ENCODE data around the gene MAP2.

MAP2 gene

DNA sequence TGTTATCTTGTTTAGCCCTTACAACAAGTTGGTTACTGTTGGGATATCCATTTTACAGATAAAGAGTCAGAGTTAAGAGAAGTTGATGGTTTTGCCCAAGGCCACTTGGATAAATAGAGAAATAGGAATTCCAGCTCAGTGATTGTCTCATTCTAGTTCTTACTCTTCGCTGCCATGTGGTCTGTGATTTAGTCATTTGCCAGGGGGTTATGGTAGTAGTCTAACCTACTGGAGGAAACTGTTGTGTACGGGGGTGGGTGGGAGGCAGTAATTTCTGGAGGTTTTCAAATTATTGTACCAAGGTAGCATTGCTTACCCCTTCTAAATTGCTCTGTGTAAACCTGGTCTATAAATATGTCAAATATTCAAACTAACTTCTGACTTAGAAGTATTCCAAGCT, 110.4 kb downstream of the MAP2 start:
- DNase-seq: no peak

DNA sequence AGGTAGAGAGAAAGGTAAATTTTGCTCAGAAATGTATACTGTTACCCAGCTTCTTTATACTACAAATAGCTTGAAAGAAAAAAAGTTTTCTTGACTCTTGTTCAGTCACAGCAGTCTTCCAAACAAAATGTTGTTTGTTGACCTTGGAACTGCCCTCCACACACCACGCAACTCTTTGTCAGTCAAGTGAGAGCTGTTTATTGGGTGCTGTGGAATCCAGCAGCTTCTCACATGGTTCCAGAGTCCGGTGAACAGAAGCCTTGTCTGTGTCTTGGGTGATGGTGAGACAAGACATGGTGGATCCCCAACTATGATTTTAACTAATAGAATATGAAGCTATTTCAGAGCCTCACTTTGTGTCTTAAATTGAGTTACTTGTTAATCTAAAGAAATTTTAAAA, 112.5 kb downstream of the MAP2 start:
- no peak for DNase-seq

DNA sequence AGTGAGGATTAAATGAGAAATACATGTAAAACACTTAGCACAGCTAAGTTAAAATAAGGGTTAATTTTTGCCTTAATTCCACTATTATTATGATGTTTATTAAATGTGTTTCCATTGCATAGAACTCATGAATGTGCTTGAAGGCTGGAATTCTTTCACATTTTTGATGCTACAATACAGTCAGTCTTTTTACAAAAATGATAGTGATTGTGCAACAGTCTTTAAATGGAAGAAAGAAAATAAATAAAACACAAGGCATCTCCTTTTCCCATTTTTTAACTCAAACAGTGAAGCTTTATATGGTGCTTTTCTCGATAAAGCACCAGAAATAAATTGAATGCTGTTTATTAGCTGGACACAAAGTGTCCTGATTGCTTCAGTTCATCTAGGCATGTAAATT, 123.9 kb downstream of the MAP2 start:
- DNase-seq: no peak

DNA sequence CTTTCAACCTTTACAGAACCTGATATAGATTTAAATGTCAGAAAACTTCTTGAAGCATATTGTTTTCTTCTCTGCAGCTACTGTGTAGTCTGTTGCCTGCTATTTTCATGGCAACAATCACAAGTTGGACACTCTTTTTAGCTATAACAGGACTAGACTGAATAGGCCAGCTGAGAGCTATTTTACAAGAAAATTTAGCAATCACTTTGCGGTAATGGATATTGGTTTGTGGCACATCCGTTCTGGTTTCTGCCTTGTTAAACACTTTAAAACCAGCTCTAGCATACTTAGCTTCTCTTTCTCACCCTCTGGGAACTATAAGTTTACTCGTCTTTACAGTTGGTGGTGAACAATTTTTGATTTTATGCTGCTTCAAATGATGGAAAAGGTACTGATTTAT, 125.7 kb downstream of the MAP2 start:
- DNase-seq: no peak

DNA sequence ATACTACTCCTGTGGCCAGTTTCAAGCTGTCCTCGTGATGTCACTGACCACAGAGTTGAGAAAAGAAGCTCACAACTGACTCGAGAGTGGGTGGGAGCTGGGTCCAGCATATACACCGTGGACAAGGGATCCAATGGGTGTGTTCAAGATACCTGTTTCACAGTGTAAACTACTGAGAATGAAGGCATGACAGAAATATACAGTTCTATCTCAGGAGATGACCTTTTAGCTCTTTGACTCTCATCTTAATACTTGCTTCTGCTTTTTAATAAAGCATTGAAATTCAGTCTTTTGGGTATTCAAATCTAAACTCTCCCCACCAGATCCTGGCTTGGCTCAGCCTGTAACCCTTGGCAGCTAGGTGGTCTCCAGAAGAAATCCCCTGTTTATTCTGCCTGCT, 130.1 kb downstream of the MAP2 start:
- DNase-seq: no peak

DNA sequence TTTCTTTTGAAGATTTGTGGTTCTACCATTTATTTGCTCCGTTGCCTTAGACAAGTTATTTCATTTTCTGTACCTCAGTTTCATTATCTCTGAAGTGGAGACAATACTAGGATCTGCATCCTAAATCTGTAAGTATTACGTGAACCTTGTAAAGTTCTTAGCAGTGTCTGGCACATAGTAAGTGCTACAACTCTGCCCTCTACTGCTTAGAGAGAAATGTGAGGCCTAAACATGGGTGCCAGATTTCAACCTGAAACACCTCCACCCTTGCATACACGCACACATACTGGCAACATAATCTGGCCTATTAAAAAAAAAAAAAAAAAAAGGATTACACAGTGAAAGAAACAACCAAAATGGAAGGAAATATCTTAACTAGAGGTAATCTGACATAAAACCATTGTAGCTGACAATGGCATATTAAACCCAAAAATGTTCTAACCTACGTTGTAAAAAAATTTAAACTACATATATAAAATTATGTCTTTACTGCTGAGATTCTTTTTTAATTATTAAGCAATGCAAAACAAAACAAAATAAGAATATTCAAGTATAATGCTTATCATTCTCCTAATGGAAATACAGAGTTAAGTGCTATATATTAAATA, 132.6 kb downstream of the MAP2 start:
- no peak for DNase-seq

DNA sequence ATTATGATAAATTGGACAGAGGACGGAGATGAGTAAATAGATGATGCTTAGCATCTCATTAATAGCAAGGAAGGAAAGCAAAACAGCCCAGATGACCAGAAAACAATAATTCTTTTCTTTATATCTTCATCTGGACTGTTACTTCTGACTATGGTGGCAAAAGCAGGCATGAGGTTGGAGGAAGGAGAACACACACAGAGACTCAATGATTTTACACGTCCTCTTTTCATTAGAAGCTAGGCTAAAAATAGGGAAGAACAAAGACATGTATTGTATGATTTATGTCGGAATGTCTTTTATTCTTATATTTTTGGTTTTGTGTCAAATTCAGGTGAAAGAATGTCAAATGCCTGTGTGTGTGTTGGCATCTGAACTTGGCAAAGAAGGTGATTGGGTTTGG, 137.1 kb downstream of the MAP2 start:
- DNase-seq: no peak

DNA sequence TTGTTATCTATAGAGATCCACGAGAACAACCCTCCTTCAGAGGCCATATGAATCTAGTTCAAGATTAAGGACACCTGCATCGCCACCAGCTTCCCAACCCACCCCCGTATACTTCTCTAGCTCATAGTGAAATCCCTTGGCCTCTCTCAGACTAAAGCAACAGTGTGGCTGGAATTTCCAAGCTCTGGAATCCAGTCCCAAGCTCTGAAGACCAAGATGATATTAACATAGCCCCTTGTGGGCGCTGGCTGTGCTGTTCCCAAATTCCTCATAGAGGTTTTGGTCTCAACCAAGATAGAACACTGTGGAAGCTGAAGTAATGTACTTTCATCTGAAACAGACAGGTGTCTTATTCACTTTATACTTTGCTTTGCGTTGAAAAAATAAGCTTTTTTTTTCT, 139.6 kb downstream of the MAP2 start:
- DNase-seq: no peak

DNA sequence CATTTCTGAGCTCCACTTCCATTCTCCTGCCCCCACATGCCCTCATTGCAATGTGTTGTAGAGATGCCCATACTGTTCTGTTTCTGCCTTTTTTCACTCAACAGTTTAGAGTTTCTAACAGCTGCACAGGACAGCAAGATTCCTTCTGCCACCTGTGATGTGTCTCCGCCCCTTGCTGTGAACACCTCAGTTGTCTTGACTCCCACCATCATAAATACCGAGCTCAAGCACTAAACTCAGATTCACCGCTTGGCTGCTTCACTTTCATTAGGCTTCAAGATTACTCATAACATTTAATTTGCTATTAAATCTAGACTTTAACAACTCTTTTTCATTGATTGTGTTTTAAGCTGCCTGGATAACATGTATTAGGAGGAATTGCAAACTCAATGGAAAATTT, 141.0 kb downstream of the MAP2 start:
- no peak for DNase-seq

DNA sequence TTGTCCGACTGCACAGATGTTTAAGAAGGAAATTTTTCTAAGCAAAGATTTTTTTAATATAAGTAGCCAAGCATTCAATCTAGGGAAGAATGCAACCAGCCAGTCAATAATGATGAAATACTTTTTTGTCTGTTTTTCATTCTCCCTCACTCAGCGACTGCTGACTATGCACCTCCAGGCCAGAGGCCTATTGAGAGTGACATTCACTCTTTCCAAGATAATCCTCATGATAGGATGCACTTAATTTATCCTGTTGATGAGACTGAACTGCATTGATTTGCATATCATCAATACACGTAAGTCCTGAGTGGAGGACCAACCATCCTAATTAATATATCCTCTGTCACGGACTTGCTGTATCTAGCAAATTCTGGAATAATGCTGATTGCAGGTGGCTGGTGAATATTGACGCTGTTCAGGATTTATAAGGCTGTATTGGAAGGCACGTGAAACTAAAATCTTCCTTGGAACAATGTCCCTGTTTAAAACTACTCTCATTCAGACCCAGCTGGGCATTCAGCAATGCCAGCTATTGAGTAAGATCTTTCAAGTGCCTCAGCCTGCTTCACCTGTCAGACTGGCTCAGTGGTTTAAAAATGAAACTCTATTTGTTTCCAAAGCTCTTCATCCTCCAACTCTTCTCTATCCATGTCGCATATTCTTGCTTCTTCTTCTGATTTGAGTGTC, 142.2 kb downstream of the MAP2 start:
- no peak for DNase-seq

DNA sequence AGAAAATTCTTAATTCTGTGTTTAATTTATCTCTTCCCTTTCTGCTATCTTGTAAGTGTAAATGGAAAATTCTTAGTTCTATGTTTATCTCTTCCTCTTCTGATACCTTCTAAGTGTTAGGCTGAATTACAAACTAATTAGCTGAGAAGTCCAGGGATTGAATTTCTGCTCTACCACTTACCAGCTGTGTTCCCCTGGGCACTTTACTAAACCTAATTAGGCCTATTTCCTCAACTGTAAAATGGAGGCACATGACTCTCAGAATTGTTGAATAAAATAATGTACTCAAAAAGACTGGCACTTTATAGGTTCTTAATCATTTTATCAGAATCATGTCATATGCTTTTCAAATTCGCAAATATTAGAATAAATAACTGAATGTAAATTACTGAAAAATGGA, 146.3 kb downstream of the MAP2 start:
- DNase-seq: no peak

DNA sequence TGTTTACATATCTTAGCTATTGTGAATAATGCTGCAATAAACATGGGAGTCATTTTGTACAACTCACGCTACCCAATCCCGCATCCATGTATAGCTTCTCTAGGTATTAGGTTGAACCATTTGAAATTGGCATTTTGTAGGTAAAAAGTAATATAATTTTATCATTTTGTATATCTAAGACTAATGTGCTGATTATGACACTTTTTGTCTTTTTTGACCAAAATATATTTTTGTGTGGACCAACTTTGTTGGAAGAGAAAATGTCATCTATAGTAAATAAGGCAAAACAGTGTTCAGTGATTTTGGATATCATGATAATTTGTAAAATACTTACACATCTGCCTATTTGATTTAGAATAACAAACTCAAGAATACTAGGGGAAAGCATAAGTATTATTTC, 150.7 kb downstream of the MAP2 start:
- DNase-seq: no peak

DNA sequence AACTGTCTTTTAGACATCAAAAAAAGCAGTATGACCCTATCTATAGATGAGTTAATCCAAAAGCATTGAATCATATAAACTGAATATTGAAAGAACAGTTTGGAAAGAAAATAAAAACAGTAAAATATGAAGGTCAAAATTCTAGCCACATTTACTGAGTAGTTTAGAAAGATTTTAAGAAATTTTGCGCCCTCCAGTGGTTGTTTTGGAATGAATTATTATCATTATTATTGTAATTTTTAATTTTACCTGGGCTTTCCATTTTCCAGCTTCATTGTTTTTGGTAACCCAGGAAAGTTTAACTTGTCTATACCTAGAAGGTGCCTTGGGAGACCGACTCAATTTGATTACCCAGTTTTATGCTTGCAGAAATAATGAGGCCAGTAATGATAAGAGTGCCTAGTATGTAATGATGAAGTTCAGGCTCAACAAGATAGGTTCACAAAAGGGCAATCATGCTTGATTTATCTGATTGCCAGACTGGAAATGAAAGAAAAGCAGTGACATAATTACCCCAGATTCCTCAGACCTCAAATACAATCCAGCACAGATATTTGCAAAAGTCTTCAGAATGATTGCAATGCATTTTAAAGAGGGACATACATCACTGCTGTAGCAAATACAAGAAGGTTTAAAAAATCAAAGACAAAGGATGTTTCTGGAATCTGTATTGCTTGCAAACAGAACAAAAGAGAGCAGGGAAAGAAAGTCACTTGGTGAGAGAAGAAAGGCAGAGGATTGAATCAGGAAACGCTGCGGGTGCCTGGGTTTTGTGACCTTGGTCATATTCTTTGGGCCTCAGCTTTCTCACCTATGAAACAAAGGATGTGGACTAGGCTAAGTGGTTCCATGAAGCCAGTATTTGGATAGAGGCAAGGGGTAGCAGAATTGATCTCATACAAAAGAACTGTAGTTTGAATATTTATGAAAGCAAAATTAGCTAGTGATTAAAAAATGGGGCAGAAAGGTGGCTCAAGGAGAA, 153.8 kb downstream of the MAP2 start:
- DNase-seq: no peak

DNA sequence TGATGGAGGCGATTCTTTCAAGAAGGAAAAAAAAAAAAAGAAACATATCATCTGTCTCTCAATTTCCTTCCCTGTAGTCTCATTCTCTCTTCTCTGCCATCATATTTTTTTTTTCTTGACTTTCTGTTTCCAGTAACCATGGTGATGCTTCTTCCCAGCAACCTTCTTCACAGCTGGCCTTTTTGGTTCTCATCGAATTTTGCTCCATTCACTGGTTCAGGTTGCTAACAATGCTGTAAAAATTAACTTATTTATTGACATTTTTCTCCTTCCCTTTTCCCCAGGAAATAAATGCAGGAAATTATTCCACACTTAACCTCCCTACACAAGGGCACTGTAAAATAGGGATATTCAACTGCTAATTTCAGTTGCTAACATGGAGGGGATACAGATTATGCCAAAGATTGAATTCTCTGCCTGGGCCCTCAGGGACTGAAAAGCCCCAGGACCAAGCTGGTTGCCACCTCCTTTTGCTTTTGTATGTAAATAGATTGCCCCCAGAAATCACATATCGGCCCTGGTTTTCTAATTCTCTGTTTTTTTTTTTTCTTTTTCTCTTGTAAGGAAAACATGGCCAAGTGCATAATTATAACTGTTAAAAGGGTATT, 154.7 kb downstream of the MAP2 start:
- DNase-seq: no peak

DNA sequence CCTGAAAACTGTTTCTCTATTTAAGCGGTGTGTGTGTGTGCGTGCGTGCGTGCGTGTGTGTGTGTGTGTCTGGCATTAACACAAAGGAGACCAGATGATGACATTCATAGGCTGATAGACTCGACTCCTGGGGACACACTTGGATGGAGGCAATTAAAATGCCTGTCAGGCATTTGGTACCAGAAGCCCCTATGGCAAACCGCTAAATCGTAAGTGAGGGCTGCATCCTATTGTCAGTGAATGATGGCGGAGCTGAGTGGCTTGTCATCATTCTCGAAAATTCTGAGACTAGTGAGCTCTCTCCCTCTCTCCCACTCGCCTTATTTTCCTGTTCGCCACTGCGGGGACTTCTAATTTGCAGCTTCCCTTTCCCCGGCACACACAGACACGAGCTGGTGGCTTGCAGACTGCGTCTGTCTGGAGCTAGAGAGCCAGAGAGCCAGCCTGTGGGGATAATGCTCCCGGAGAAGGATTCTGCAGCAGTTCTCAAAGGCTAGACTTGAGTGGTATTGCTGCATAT, 155.4 kb downstream of the MAP2 start:
- no peak for DNase-seq

DNA sequence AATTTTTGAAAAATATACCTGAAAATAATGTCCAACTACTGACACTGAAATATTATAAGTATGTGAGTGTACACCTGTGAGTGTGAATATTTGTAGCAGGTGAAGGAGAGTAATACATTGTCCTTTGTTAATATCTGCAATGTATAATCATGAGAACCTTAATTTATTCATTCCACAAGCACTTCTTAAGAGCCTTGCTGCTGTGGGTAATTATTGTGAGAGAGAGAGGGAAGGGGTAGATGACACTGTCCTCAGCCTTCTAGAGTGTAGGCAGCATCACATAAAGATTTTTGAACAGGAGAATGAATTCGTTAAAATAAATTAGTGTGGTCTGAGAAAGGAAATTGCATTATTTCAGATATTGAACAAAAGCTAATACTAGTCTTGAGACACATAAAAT, 157.2 kb downstream of the MAP2 start:
- no peak for DNase-seq

DNA sequence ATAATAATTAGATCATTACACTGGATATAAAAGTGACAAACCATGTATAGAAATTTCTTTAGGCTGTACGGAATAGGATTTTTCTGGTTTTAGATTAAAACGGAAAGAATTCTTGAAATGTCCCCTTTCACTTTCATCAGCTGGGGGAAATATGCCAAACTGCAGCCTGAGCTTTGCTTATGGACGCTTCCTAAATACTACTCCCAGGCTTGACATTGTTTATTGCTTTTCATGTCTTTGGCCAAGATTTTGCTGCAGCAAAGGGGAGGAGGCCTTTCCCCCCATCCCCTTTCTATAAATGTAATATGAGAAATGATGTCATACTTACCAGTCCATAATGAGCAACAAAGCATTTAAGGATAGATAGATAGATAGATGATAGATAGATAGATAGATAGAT, 158.4 kb downstream of the MAP2 start:
- no peak for DNase-seq

DNA sequence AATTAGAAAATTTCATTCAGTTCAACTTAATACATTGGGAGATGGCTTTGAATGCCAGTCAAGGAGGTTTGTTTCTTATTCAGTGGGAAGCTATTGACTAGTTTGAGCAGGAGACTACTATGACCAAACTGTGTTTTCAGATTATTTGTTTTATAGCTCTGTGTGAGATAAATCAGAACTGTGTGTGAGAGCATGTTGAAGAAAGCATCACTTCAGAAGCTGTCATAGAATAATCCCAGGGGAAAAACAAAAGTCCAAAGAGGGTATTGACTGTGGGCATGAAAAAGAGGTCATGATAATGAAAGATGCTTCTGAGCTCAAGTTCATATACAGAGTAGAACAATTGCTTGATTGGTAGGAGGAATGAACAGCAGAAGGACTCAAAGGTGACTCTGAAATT, 160.6 kb downstream of the MAP2 start:
- no peak for DNase-seq

DNA sequence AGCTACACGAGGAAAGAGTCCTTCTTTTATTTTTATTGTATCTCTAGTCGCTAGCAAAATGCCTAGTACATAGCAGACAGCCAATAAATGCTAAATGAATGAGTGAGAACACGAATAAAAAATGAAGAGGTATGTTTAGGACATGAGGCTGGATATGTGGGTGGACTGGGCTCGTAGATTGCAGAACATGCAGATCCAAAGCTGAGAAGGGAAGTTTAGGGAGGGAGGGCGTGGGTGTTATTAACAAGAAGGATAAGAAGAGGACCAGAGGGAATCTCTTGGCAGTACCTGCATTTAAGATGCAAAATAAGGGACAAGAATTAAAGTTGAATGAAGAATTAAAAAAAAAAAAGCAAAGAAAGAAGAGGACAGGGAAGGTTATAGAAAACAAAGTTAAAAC, 161.1 kb downstream of the MAP2 start:
- no peak for DNase-seq

DNA sequence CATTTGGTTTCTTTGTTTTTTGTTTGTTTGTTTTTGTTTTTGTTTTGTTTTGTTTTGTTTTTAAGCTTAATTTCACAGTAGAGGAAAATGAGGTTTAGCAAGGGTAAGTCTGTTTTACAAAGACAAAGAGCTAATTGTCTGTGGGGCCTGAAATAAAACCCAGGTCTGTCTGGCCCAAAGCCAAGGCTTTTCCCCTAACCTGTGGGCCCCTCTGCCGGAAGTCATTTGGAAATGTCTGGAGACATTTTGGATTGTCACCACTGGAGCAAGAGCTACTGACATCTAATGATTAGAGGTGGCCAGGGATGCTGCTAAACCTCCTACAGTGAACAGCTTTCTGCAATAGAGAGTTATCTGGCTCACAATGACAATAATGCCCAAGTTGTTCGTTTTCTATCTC, 167.2 kb downstream of the MAP2 start:
- DNase-seq: no peak

DNA sequence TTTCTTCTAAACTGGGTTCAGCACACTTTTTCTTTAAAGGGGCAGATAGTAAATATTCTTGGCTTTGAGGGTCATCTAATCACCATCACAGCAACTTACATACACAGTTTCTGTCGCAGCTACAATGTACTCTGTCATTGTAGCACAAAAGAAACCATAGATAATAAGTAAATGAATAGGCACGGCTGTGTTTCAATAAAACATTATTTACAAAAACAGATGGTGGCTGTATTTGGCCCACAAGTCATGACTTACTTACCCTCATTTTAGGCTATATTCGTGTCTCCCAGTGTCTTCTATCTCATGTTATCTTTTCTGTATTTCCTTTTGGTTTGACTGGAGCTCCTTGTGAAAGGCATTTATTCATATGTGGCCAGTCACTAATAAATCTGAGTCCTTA, 168.3 kb downstream of the MAP2 start:
- no peak for DNase-seq

DNA sequence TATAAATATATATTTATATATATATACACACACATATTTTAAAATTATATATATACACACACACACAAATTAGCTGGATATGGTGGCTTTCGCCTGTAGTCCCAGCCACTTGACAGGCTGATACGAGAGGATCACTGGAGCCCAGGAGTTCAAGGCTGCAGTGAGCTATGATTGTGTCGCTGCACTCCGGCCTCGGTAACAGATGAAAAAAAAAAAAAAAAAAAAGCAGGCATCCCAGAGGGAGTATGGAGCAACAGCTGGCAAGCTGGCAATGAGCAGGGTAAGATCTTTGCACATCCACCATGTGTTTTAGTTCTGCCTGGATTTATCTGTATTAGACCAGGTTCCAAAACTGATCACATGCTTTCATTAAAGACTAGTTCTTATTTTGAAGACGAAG, 170.1 kb downstream of the MAP2 start:
- DNase-seq: no peak

DNA sequence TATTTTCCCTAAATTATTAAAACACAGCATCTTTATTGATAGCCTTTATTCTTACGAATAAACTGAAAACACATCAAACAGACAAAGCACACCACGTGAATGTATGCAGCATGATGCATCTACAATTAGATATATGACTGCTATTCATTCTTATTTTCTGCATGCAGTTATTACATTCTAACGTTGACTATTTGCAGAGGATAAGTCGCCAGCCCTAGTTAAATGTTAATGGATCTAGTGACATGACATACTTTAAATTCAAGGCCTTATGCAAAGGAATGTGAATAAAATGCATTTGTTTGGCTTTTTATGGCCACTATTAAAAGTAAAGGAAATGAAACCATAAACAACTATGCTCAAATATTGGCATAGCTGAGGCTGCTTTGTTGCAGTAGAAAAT, 172.4 kb downstream of the MAP2 start:
- DNase-seq: no peak
